ENCODE data around the gene FNDC10. TPM values are rescaled to one million over a fixed set of nuclear protein-coding genes. Genes with fewer than 3 reads are reported as not detected.
"Not testable (repeated sequence)": the region's sequence is repeated elsewhere in the genome, so short reads cannot be mapped to it uniquely, and the experiment has no call there.

FNDC10 gene
- total and polyA plus RNA-seq, 2 donors (not counting 3 experiments of a cell fraction or from before 2014, with no cell fraction given) = 1.5 to 2.3 TPM

DNA sequence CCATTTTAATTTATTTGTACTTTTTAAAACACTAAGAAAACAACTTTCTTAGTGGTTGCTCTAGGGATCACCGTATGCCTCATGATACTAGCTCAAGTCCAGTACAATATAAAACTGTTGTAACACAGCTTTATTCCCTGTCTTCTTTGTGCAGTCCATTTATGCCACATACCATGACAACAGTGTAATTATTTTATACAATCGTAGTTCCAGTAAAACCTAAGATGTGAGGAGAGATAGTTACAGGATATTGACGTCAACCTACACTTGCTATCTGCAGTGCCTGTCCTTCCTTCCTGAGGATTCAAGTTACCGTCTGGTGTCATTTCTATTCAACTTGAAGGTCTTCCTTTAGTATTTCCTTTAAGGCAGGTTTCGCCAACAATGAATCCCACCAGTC, 46.4 kb upstream of the FNDC10 start:
- H3K9me3 ChIP-seq (replicated peaks; ENCODE audit: control insufficient read depth, insufficient read depth, low read length); H3K9ac ChIP-seq (replicated peaks; ENCODE audit: extremely low read depth, insufficient read depth, low read length); H3K36me3 ChIP-seq (ENCODE audit: control insufficient read depth in 2 of 2, extremely low read depth in 1 of 2, insufficient read depth in 2 of 2, low read length in 2 of 2); H3K4me1 ChIP-seq (ENCODE audit: control insufficient read depth, extremely low read depth, insufficient read depth, low read length); H3K9me1 ChIP-seq (replicated peaks; ENCODE audit: control insufficient read depth, extremely low read depth, insufficient read depth, low read length); CTCF ChIA-PET; POLR2A ChIA-PET; H3K27me3 ChIP-seq (ENCODE audit: control insufficient read depth in 2 of 2, insufficient read depth in 2 of 2, low read length in 2 of 2); BruUV-seq (replicated peaks); intact Hi-C loops (cut with micrococcal nuclease); H3K4me2 ChIP-seq (ENCODE audit: insufficient read depth, low read length); H3K79me2 ChIP-seq (ENCODE audit: control insufficient read depth, insufficient read depth, low read length); dilution Hi-C loops (cut with MboI; ENCODE audit: extremely low pct_ligation_motif_present, low sequenced_read_pairs); H4K20me1 ChIP-seq (replicated peaks; ENCODE audit: control insufficient read depth, extremely low read depth, insufficient read depth, low read length); H2AFZ ChIP-seq (ENCODE audit: low read depth, low read length); H3K4me3 ChIP-seq (replicated peaks in 1 of 3; ENCODE audit: insufficient read depth in 1 of 3, low read depth in 1 of 3, low read length in 3 of 3): not testable (repeated sequence)
- DNase-seq (ENCODE audit: low read depth, low spot score) (peak; percentile 35), FAIRE-seq (peak; percentile 49)
- peak overlapping the region; percentile 17 for H3K27ac ChIP-seq (ENCODE audit: insufficient read depth, low read depth, low read length)

GRCh38 chr1:1640711-1641461, 41.0 kb upstream of the FNDC10 start:
- H3K4me3 ChIP-seq (replicated peaks in 1 of 3; ENCODE audit: insufficient read depth in 1 of 3, low read depth in 1 of 3, low read length in 3 of 3); FAIRE-seq; H3K9me3 ChIP-seq (replicated peaks; ENCODE audit: control insufficient read depth, insufficient read depth, low read length); POLR2A ChIA-PET; H3K4me2 ChIP-seq (ENCODE audit: insufficient read depth, low read length); DNase-seq (ENCODE audit: low read depth, low spot score); H3K79me2 ChIP-seq (ENCODE audit: control insufficient read depth, insufficient read depth, low read length); H3K4me1 ChIP-seq (ENCODE audit: control insufficient read depth, extremely low read depth, insufficient read depth, low read length); H3K36me3 ChIP-seq (ENCODE audit: control insufficient read depth in 2 of 2, extremely low read depth in 1 of 2, insufficient read depth in 2 of 2, low read length in 2 of 2); CTCF ChIA-PET; H4K20me1 ChIP-seq (replicated peaks; ENCODE audit: control insufficient read depth, extremely low read depth, insufficient read depth, low read length); BruUV-seq (replicated peaks); H3K9me1 ChIP-seq (replicated peaks; ENCODE audit: control insufficient read depth, extremely low read depth, insufficient read depth, low read length); H2AFZ ChIP-seq (ENCODE audit: low read depth, low read length); H3K27ac ChIP-seq (ENCODE audit: insufficient read depth, low read depth, low read length); intact Hi-C loops (cut with micrococcal nuclease); H3K9ac ChIP-seq (replicated peaks; ENCODE audit: extremely low read depth, insufficient read depth, low read length); dilution Hi-C loops (cut with MboI; ENCODE audit: extremely low pct_ligation_motif_present, low sequenced_read_pairs); H3K27me3 ChIP-seq (ENCODE audit: control insufficient read depth in 2 of 2, insufficient read depth in 2 of 2, low read length in 2 of 2): not testable (repeated sequence)

- intact Hi-C loops (cut with micrococcal nuclease); DNase-seq (ENCODE audit: low read depth, low spot score): not testable (repeated sequence)
Measured at GRCh38 chr1:1640081-1640480, 40.1 kb upstream of the FNDC10 start.

GRCh38 chr1:1639368-1639767, 39.4 kb upstream of the FNDC10 start:
- POLR2A ChIA-PET; H3K4me1 ChIP-seq (ENCODE audit: control insufficient read depth, extremely low read depth, insufficient read depth, low read length); FAIRE-seq; intact Hi-C loops (cut with micrococcal nuclease); H3K27ac ChIP-seq (ENCODE audit: insufficient read depth, low read depth, low read length); H3K27me3 ChIP-seq (ENCODE audit: control insufficient read depth in 2 of 2, insufficient read depth in 2 of 2, low read length in 2 of 2); H3K4me2 ChIP-seq (ENCODE audit: insufficient read depth, low read length); dilution Hi-C loops (cut with MboI; ENCODE audit: extremely low pct_ligation_motif_present, low sequenced_read_pairs); BruUV-seq (replicated peaks); H2AFZ ChIP-seq (ENCODE audit: low read depth, low read length); H3K4me3 ChIP-seq (replicated peaks in 1 of 3; ENCODE audit: insufficient read depth in 1 of 3, low read depth in 1 of 3, low read length in 3 of 3); H3K9me1 ChIP-seq (replicated peaks; ENCODE audit: control insufficient read depth, extremely low read depth, insufficient read depth, low read length); H3K9ac ChIP-seq (replicated peaks; ENCODE audit: extremely low read depth, insufficient read depth, low read length); H3K79me2 ChIP-seq (ENCODE audit: control insufficient read depth, insufficient read depth, low read length); DNase-seq (ENCODE audit: low read depth, low spot score); CTCF ChIA-PET; H3K9me3 ChIP-seq (replicated peaks; ENCODE audit: control insufficient read depth, insufficient read depth, low read length); H3K36me3 ChIP-seq (ENCODE audit: control insufficient read depth in 2 of 2, extremely low read depth in 1 of 2, insufficient read depth in 2 of 2, low read length in 2 of 2); H4K20me1 ChIP-seq (replicated peaks; ENCODE audit: control insufficient read depth, extremely low read depth, insufficient read depth, low read length): not testable (repeated sequence)

More at GRCh38 chr1:1640081-1640480, 40.1 kb upstream of the FNDC10 start:
- H3K4me1 ChIP-seq (ENCODE audit: control insufficient read depth, extremely low read depth, insufficient read depth, low read length); H3K4me3 ChIP-seq (replicated peaks in 1 of 3; ENCODE audit: insufficient read depth in 1 of 3, low read depth in 1 of 3, low read length in 3 of 3); H4K20me1 ChIP-seq (replicated peaks; ENCODE audit: control insufficient read depth, extremely low read depth, insufficient read depth, low read length); H3K79me2 ChIP-seq (ENCODE audit: control insufficient read depth, insufficient read depth, low read length); H3K9ac ChIP-seq (replicated peaks; ENCODE audit: extremely low read depth, insufficient read depth, low read length); H2AFZ ChIP-seq (ENCODE audit: low read depth, low read length); H3K9me1 ChIP-seq (replicated peaks; ENCODE audit: control insufficient read depth, extremely low read depth, insufficient read depth, low read length); H3K9me3 ChIP-seq (replicated peaks; ENCODE audit: control insufficient read depth, insufficient read depth, low read length); POLR2A ChIA-PET; BruUV-seq (replicated peaks); CTCF ChIA-PET; H3K27me3 ChIP-seq (ENCODE audit: control insufficient read depth in 2 of 2, insufficient read depth in 2 of 2, low read length in 2 of 2); dilution Hi-C loops (cut with MboI; ENCODE audit: extremely low pct_ligation_motif_present, low sequenced_read_pairs); FAIRE-seq; H3K36me3 ChIP-seq (ENCODE audit: control insufficient read depth in 2 of 2, extremely low read depth in 1 of 2, insufficient read depth in 2 of 2, low read length in 2 of 2); H3K4me2 ChIP-seq (ENCODE audit: insufficient read depth, low read length); H3K27ac ChIP-seq (ENCODE audit: insufficient read depth, low read depth, low read length): not testable (repeated sequence)

Data from endothelial cell of umbilical vein (primary cell).